ENCODE measurements around the gene DGKD.

The DGKD gene

DNA sequence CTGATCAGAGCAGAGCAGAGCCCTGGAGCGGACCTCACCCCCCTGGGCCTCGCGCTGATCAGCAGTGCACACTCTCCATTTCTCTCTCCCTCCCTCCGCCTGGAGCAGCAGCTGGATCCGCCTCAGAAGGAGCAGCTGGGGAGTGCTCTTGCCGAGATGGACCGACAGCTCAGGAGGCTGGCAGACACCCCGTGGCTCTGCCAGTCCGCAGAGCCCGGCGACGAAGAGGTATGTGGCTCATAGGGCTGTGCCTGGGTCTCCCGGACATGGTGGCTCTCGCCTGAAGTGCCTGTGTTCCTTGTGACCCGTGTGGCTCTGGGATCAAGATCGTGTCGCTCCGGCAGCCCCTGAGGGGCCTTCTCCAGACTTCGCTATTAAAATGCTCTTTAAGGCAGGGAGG, 109.8 kb downstream of the DGKD start:
- Histone ChIP-seq H3K36me3 (ENCODE audit: insufficient read depth, low read length) (peaks cover 70% of the 10 kb centered on the region), H3K4me3 (ENCODE audit: low read depth in 1 of 2, low read length in 2 of 2) (no peak overlapping the region), H2AFZ (ENCODE audit: low read depth, low read length) (no peak overlapping the region), H3K4me1 (ENCODE audit: insufficient read depth, low read length) (no peaks in the 10 kb centered on the region), H3K9me3 (ENCODE audit: insufficient read depth, low read length, severe bottlenecking) (no peaks in the 10 kb centered on the region), H3K9ac (ENCODE audit: low read depth, low read length) (no peak overlapping the region), H3K27ac (ENCODE audit: low read length) (no peak overlapping the region), H3K79me2 (ENCODE audit: insufficient read depth, low read length) (no peaks in the 10 kb centered on the region), H4K20me1 (ENCODE audit: insufficient read depth, low read length) (no peaks in the 10 kb centered on the region), H3K27me3 (ENCODE audit: insufficient read depth, low read length, poor library complexity) (no peaks in the 10 kb centered on the region), H3K4me2 (ENCODE audit: insufficient read depth, low read length) (no peak overlapping the region)
- ATAC-seq (ENCODE audit: insufficient read depth, low read depth) (no peak), DNase-seq (no peak)
- TF ChIP-seq, protein P1, sequence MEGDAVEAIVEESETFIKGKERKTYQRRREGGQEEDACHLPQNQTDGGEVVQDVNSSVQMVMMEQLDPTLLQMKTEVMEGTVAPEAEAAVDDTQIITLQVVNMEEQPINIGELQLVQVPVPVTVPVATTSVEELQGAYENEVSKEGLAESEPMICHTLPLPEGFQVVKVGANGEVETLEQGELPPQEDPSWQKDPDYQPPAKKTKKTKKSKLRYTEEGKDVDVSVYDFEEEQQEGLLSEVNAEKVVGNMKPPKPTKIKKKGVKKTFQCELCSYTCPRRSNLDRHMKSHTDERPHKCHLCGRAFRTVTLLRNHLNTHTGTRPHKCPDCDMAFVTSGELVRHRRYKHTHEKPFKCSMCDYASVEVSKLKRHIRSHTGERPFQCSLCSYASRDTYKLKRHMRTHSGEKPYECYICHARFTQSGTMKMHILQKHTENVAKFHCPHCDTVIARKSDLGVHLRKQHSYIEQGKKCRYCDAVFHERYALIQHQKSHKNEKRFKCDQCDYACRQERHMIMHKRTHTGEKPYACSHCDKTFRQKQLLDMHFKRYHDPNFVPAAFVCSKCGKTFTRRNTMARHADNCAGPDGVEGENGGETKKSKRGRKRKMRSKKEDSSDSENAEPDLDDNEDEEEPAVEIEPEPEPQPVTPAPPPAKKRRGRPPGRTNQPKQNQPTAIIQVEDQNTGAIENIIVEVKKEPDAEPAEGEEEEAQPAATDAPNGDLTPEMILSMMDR (IDR thresholded peaks at IDR 0.05; ENCODE audit: borderline replicate concordance, extremely low read depth, low read length, poor library complexity, severe bottlenecking), result no peak
- TF ChIP-seq EZH2 (IDR thresholded peaks at IDR 0.05; ENCODE audit: borderline replicate concordance, low read depth, low read length, severe bottlenecking), result no peak

DNA sequence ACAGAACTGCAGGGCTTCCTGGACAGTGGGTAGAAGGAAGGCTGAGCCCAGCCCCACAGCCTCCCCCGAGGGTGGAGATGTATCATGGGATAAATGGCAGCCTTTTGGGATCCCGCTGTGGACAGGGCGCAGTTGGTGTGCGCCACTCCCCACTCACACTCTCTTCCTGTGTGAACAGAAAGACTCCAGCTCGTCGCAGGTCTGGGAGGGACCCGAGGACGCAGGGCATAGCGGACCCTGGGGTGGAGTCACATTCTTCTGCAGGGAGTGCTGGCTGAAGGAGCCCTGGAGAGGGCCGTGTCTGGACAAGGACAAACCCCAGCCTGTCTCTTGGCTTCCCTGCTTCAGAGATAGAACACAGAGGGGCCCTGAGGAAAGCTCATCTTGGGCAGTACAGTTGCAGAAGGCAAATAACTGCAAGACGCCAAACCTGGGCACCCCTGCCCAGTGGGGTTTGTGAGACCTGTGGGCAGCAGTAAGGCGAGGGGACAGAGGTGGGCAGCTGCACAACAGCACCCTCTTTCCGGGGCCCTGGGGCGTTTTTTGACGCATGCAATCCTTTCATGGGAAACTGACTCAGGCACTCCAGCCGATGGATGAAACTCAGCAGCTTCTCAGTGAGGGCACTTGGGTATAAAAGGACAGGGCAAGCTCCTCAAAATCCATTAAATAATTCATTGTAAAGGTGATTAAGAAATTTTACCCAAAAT, 110.4 kb downstream of the DGKD start:
- Histone ChIP-seq H3K79me2 (ENCODE audit: insufficient read depth, low read length) (no peaks in the 10 kb centered on the region), H3K9ac (ENCODE audit: low read depth, low read length) (no peak overlapping the region), H3K36me3 (ENCODE audit: insufficient read depth, low read length) (peaks cover 70% of the 10 kb centered on the region), H3K4me1 (ENCODE audit: insufficient read depth, low read length) (no peaks in the 10 kb centered on the region), H2AFZ (ENCODE audit: low read depth, low read length) (no peak overlapping the region), H3K27me3 (ENCODE audit: insufficient read depth, low read length, poor library complexity) (no peaks in the 10 kb centered on the region), H3K4me3 (ENCODE audit: low read depth in 1 of 2, low read length in 2 of 2) (no peak overlapping the region), H3K4me2 (ENCODE audit: insufficient read depth, low read length) (no peak overlapping the region), H3K9me3 (ENCODE audit: insufficient read depth, low read length, severe bottlenecking) (no peaks in the 10 kb centered on the region), H3K27ac (ENCODE audit: low read length) (no peak overlapping the region), H4K20me1 (ENCODE audit: insufficient read depth, low read length) (no peaks in the 10 kb centered on the region)
- no peak for TF ChIP-seq EZH2 (IDR thresholded peaks at IDR 0.05; ENCODE audit: borderline replicate concordance, low read depth, low read length, severe bottlenecking)
- TF ChIP-seq, protein P1 (IDR thresholded peaks at IDR 0.05; ENCODE audit: borderline replicate concordance, extremely low read depth, low read length, poor library complexity, severe bottlenecking), result no peak
- DNase-seq (no peak), ATAC-seq (ENCODE audit: insufficient read depth, low read depth) (no peak)

- Histone ChIP-seq H3K27ac (ENCODE audit: low read length) (no peak overlapping the region), H3K9me3 (ENCODE audit: insufficient read depth, low read length, severe bottlenecking) (no peaks in the 10 kb centered on the region), H3K4me1 (ENCODE audit: insufficient read depth, low read length) (no peaks in the 10 kb centered on the region), H4K20me1 (ENCODE audit: insufficient read depth, low read length) (no peaks in the 10 kb centered on the region), H3K36me3 (ENCODE audit: insufficient read depth, low read length) (peaks cover 68% of the 10 kb centered on the region), H3K4me3 (ENCODE audit: low read depth in 1 of 2, low read length in 2 of 2) (no peak overlapping the region), H3K4me2 (ENCODE audit: insufficient read depth, low read length) (no peak overlapping the region), H3K9ac (ENCODE audit: low read depth, low read length) (no peak overlapping the region), H3K27me3 (ENCODE audit: insufficient read depth, low read length, poor library complexity) (no peaks in the 10 kb centered on the region), H2AFZ (ENCODE audit: low read depth, low read length) (no peak overlapping the region), H3K79me2 (ENCODE audit: insufficient read depth, low read length) (no peaks in the 10 kb centered on the region)
- DNase-seq, result no peak
- no peak for TF ChIP-seq EZH2 (IDR thresholded peaks at IDR 0.05; ENCODE audit: borderline replicate concordance, low read depth, low read length, severe bottlenecking)
- TF ChIP-seq, protein P1 (IDR thresholded peaks at IDR 0.05; ENCODE audit: borderline replicate concordance, extremely low read depth, low read length, poor library complexity, severe bottlenecking), result no peak
- no peak for ATAC-seq (ENCODE audit: insufficient read depth, low read depth)
Measured at GRCh38 chr2:233466991-233467603, 112.8 kb downstream of the DGKD start.
